OCI-LY3 (cell line): Measurements from ENCODE around the gene ARHGAP15.

Experiments used
- EZH2phosphoT487 ChIP-seq: fragments of 200-600 bp; shearing (Covaris generic); IDR thresholded peaks from 2 replicates; pipeline ENCODE4 v1.6.1; 2018; ENCODE audit warnings: antibody characterized with exemption, mixed run types, low read depth
- TF ChIP-seq, protein P1 (sequence below): fragments of 200-600, 300-600 bp; sonication (generic); IDR thresholded peaks from 2 replicates; pipeline ENCODE4 v1.5.1; 2014; ENCODE audit warnings: antibody characterized with exemption, low read length, low read depth

DNA sequence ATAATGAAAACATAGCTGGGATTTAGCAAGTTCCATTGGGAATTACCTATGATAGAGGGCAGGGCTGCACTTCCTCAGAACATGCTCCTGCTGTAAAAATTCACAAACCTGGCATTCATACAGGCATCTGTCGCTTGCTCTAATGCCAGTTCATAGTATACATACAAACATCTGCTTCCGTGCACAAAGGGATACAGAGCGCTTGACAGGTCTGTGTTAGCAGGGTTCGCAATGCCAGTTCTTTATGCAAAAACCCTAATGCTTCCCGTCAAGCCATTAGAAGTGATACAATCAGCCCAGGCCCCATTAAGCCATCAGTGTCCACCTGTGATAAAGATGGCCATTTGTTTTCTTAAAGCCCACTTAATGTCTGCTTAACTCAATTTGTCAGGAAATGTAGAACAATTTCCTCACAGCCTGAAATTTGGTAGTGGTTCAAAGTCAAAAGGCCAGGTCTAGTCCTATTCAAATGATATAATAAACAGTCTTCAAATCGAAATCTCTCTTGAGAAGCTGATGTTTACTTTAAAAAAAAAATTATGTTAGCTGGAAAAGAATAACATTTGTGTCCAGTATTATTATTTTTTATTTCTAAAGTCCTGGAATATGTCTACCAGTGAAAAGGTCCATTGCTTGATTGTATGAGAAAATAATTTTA lies 556.3 kb downstream of the ARHGAP15 start:
- TF ChIP-seq, protein P1, sequence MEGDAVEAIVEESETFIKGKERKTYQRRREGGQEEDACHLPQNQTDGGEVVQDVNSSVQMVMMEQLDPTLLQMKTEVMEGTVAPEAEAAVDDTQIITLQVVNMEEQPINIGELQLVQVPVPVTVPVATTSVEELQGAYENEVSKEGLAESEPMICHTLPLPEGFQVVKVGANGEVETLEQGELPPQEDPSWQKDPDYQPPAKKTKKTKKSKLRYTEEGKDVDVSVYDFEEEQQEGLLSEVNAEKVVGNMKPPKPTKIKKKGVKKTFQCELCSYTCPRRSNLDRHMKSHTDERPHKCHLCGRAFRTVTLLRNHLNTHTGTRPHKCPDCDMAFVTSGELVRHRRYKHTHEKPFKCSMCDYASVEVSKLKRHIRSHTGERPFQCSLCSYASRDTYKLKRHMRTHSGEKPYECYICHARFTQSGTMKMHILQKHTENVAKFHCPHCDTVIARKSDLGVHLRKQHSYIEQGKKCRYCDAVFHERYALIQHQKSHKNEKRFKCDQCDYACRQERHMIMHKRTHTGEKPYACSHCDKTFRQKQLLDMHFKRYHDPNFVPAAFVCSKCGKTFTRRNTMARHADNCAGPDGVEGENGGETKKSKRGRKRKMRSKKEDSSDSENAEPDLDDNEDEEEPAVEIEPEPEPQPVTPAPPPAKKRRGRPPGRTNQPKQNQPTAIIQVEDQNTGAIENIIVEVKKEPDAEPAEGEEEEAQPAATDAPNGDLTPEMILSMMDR, result no peak
- TF ChIP-seq EZH2phosphoT487, result no peak
